Measurements from ENCODE around the gene PKP4.

PKP4 gene

DNA sequence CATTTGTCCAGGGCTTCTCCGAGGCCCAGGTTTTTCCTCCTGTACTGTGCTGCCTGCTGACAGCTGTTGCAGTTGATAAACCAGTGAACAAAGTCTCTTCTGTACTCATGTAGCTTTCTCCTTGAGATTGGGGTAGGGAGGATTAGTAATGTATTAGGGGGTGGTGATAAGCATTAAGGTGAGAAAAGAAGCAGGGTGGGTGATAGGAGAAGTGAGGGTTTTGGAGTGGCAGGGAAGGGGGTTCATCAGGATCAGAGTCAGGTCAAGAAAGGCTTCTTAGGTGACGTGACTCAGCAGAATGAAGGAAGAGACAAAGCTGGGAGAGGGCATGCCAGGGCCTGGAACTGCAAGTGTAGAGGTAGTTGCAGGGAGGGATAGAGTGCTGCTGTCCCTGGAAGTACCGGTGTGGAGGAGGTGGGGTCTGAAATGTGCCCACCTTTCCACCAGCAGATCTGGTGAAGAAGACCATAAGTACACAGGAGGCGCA is 48.7 kb downstream of the PKP4 start:
- TF ChIP-seq ELF4 (IDR thresholded peaks at IDR 0.05) (no peak), BHLHE40 (IDR thresholded peaks at IDR 0.05; ENCODE audit: borderline replicate concordance) (no peak), FOXM1 (IDR thresholded peaks at IDR 0.05; ENCODE audit: borderline replicate concordance) (no peak), LEF1 (IDR thresholded peaks at IDR 0.05; ENCODE audit: borderline replicate concordance) (no peak), ARNT (IDR thresholded peaks at IDR 0.05) (no peak), ZNF384 (IDR thresholded peaks at IDR 0.05) (no peak), CTBP1 (IDR thresholded peaks at IDR 0.05; ENCODE audit: borderline replicate concordance) (no peak), SUZ12 (IDR thresholded peaks at IDR 0.05) (no peak)
- TF ChIP-seq, protein P1, sequence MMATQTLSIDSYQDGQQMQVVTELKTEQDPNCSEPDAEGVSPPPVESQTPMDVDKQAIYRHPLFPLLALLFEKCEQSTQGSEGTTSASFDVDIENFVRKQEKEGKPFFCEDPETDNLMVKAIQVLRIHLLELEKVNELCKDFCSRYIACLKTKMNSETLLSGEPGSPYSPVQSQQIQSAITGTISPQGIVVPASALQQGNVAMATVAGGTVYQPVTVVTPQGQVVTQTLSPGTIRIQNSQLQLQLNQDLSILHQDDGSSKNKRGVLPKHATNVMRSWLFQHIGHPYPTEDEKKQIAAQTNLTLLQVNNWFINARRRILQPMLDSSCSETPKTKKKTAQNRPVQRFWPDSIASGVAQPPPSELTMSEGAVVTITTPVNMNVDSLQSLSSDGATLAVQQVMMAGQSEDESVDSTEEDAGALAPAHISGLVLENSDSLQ (IDR thresholded peaks at IDR 0.05) = no peak

DNA sequence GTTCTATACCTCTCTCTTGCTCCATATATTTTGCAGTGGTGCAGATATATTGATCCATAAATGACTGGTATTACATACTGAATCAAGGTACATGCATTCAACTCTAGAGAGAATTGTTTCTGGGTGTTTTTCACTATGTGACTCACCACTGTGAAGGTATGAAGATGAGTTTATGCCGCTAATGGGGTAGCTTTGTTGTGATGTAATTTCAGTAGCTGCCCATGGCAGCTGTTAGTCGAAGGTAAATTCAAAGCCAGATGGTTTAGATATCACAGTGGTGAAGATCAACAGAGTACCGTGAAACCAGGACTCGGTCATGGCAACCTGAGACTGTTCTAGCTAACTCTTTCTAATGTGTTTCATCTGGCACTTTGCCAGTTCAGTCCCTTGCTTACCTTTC is 50.4 kb downstream of the PKP4 start:
- DNase-seq (ENCODE audit: extremely low spot score) = no peak
- POLR2A ChIA-PET = no interaction called here
- CTCF ChIA-PET = no interaction called here
- TF ChIP-seq FOXA1 (IDR thresholded peaks at IDR 0.05) = no peak
- TF ChIP-seq FOXM1 (IDR thresholded peaks at IDR 0.05; ENCODE audit: borderline replicate concordance) = no peak
- TF ChIP-seq, protein P1 (IDR thresholded peaks at IDR 0.05) = no peak
- TF ChIP-seq FOXK2 (IDR thresholded peaks at IDR 0.05) = no peak
- no peak for TF ChIP-seq ZNF384 (IDR thresholded peaks at IDR 0.05)
- no peak for TF ChIP-seq ELF4 (IDR thresholded peaks at IDR 0.05)

More for the DNA sequence above, 48.7 kb downstream of the PKP4 start:
- ChIA-PET CTCF (no interaction called here), POLR2A (no interaction called here)
- DNase-seq (ENCODE audit: extremely low spot score) = no peak

DNA sequence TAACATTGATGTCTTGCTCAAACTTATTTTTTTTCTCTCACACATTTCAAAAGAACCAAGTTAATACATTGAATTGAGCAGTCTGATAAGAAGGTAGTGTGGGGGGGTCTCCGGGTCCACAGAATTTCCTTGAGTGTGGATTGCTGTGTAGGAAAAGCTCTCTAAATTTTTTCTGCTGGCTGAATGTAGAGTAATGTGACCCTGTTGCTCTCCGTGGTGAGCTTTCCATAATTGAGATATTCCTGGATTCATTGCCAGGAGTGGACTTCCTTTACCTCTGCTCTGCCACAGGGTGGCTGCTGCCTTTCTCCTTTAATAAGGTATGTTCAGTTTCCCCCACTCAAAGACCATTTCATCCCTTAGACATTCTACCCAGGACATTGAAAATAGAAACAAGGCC is 50.9 kb downstream of the PKP4 start:
- ChIA-PET POLR2A (no interaction called here), CTCF (no interaction called here)

DNA sequence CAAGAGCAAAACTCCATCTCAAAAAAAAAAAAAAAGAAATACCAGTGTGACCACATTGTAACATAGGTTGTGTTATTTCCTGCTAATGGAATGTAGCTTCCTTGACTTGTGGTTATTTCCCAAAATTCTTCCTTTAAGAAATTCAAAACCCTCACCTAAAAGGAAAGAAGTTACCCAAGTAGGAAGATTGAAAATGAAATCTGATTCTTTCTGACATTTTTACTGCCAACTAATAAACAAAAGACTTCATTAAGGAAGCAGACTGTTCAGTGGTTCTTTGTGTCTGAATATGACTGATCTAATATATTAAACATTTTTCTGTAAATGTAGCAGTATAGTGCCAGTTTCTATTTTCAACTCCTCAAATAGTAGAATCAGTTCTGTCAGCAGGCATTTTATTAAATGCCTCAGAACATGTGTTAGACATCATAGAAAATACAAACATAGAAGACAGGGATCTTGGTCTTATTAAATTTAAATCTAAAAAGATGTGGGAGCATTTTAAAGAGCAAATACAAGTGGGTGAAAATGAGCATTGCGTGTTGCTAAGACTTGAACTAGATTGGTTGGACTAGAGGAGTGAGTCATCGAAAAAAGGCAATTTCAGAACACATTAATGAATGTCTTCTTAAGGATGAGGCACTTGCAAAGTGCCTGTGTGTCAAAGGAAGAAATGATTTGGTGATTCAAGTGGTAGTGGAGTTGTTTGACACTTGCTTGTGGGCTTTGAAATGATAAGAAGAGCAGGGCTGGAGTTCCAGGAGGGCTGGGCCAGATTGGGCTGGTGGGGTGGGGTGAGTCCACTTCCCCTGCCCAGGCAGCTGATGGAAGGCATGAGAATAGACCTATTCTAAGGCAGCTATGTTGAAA is 53.4 kb downstream of the PKP4 start:
- no peak for TF ChIP-seq LEF1 (IDR thresholded peaks at IDR 0.05; ENCODE audit: borderline replicate concordance)
- no peak for TF ChIP-seq ARNT (IDR thresholded peaks at IDR 0.05)
- no peak for TF ChIP-seq FOXM1 (IDR thresholded peaks at IDR 0.05; ENCODE audit: borderline replicate concordance)
- no peak for TF ChIP-seq HDGF (IDR thresholded peaks at IDR 0.05; ENCODE audit: borderline replicate concordance)
- no peak for TF ChIP-seq FOXA1 (IDR thresholded peaks at IDR 0.05)
- TF ChIP-seq TARDBP (IDR thresholded peaks at IDR 0.05) = no peak
- TF ChIP-seq SUZ12 (IDR thresholded peaks at IDR 0.05) = no peak
- TF ChIP-seq ZNF384 (IDR thresholded peaks at IDR 0.05) = no peak
- no peak for TF ChIP-seq ELF4 (IDR thresholded peaks at IDR 0.05)
- no peak for TF ChIP-seq SP1 (IDR thresholded peaks at IDR 0.05)
- no peak for TF ChIP-seq BHLHE40 (IDR thresholded peaks at IDR 0.05; ENCODE audit: borderline replicate concordance)
- no peak for TF ChIP-seq L3MBTL2 (conservative IDR thresholded peaks at IDR 0.05)
- CTCF ChIA-PET = no interaction called here
- POLR2A ChIA-PET = no interaction called here
- DNase-seq (ENCODE audit: extremely low spot score) = no peak

More for the DNA sequence above, 50.9 kb downstream of the PKP4 start:
- no peak for TF ChIP-seq FOXM1 (IDR thresholded peaks at IDR 0.05; ENCODE audit: borderline replicate concordance)
- no peak for TF ChIP-seq ELF4 (IDR thresholded peaks at IDR 0.05)
- TF ChIP-seq FOXA1 (IDR thresholded peaks at IDR 0.05) = no peak
- TF ChIP-seq TARDBP (IDR thresholded peaks at IDR 0.05) = no peak
- TF ChIP-seq HDGF (IDR thresholded peaks at IDR 0.05; ENCODE audit: borderline replicate concordance) = no peak
- TF ChIP-seq ZNF384 (IDR thresholded peaks at IDR 0.05) = no peak
- no peak for TF ChIP-seq NFRKB (IDR thresholded peaks at IDR 0.05)
- TF ChIP-seq FOXK2 (IDR thresholded peaks at IDR 0.05) = no peak
- TF ChIP-seq SP1 (IDR thresholded peaks at IDR 0.05) = no peak
- TF ChIP-seq BHLHE40 (IDR thresholded peaks at IDR 0.05; ENCODE audit: borderline replicate concordance) = no peak
- TF ChIP-seq SUZ12 (IDR thresholded peaks at IDR 0.05) = no peak
- TF ChIP-seq, protein P1 (IDR thresholded peaks at IDR 0.05) = no peak
- TF ChIP-seq LEF1 (IDR thresholded peaks at IDR 0.05; ENCODE audit: borderline replicate concordance) = no peak
- TF ChIP-seq CTBP1 (IDR thresholded peaks at IDR 0.05; ENCODE audit: borderline replicate concordance) = no peak
- no peak for TF ChIP-seq L3MBTL2 (conservative IDR thresholded peaks at IDR 0.05)
- DNase-seq (ENCODE audit: extremely low spot score) = no peak

DNA sequence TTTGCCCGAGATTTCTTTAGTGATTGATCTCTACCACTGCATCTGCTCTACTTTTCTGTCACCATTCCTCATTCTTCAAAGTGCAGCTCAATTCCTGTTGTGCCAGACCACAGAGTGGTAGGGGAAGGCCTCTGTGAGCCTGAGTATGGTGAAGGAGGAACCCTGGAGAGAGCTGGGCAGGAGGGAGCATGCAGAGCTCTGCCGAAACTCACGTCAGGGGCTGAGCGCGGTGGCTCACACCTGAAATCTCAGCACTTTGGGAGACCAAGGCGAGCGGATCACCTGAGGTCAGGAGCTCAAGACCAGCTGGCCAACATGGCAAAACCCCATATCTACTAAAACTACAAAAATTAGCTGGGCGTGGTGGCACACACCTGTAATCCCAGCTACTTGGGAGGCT is 54.1 kb downstream of the PKP4 start:
- CTCF ChIA-PET = no interaction called here
- TF ChIP-seq NFRKB (IDR thresholded peaks at IDR 0.05) (no peak), BHLHE40 (IDR thresholded peaks at IDR 0.05; ENCODE audit: borderline replicate concordance) (no peak), SUZ12 (IDR thresholded peaks at IDR 0.05) (no peak), LEF1 (IDR thresholded peaks at IDR 0.05; ENCODE audit: borderline replicate concordance) (no peak), FOXM1 (IDR thresholded peaks at IDR 0.05; ENCODE audit: borderline replicate concordance) (no peak), TARDBP (IDR thresholded peaks at IDR 0.05) (no peak), ARNT (IDR thresholded peaks at IDR 0.05) (no peak), SP1 (IDR thresholded peaks at IDR 0.05) (no peak), FOXA1 (IDR thresholded peaks at IDR 0.05) (no peak), L3MBTL2 (conservative IDR thresholded peaks at IDR 0.05) (no peak), FOXK2 (IDR thresholded peaks at IDR 0.05) (no peak), HDGF (IDR thresholded peaks at IDR 0.05; ENCODE audit: borderline replicate concordance) (no peak), ZNF384 (IDR thresholded peaks at IDR 0.05) (no peak)
- TF ChIP-seq, protein P1 (IDR thresholded peaks at IDR 0.05) = no peak
- DNase-seq (ENCODE audit: extremely low spot score) = no peak
- POLR2A ChIA-PET = no interaction called here
